NCI-H748 (cell line): ENCODE results near the gene MED13.
A peak's percentile ranks its signal among the peaks of the same experiment; 100 is the strongest.

Source experiments
- DNase-seq: peaks from one replicate; lab custom pipeline; 2025; ENCODE audit not compliant: unreplicated experiment; lab: John Stamatoyannopoulos, UW

MED13 gene

GRCh38 chr17:62064791-62065563 lies at the start of gene MED13:
Gene MED13, minus strand, starts transcription at chr17:62065278. Its CDS starts 73 bp downstream, at chr17:62065205.
- peak; percentile 36 for DNase-seq

- no peak for DNase-seq
Measured at GRCh38 chr17:62112229-62112628, 47.2 kb upstream of the MED13 start.

- DNase-seq = no peak
Measured at GRCh38 chr17:62111562-62112171, 46.6 kb upstream of the MED13 start.

- DNase-seq = no peak
Measured at GRCh38 chr17:62110923-62111484, 45.9 kb upstream of the MED13 start.

- no peak for DNase-seq
Measured at GRCh38 chr17:62109924-62110323, 44.8 kb upstream of the MED13 start.

- DNase-seq = peak; percentile 53
Measured at GRCh38 chr17:62109378-62109902, 44.4 kb upstream of the MED13 start.

- DNase-seq = no peak
Measured at GRCh38 chr17:62105861-62106260, 40.8 kb upstream of the MED13 start.

GRCh38 chr17:62105357-62105756 lies 40.3 kb upstream of the MED13 start:
- DNase-seq = no peak

GRCh38 chr17:62101515-62101914 lies 36.4 kb upstream of the MED13 start:
- DNase-seq = no peak

- DNase-seq = peak; percentile 18
Measured at GRCh38 chr17:62101090-62101489, 36.0 kb upstream of the MED13 start.

- DNase-seq = no peak
Measured at GRCh38 chr17:62100055-62100454, 35.0 kb upstream of the MED13 start.

- no peak for DNase-seq
Measured at GRCh38 chr17:62099532-62099931, 34.5 kb upstream of the MED13 start.

- DNase-seq = no peak
Measured at GRCh38 chr17:62098623-62099231, 33.6 kb upstream of the MED13 start.

GRCh38 chr17:62096401-62096670 lies 31.3 kb upstream of the MED13 start:
- no peak for DNase-seq

- no peak for DNase-seq
Measured at GRCh38 chr17:62094175-62094574, 29.1 kb upstream of the MED13 start.

- no peak for DNase-seq
Measured at GRCh38 chr17:62093188-62094155, 28.4 kb upstream of the MED13 start.

- DNase-seq = no peak
Measured at GRCh38 chr17:62092784-62093183, 27.7 kb upstream of the MED13 start.

GRCh38 chr17:62091804-62092203 lies 26.7 kb upstream of the MED13 start:
- no peak for DNase-seq

- DNase-seq = no peak
Measured at GRCh38 chr17:62090868-62091267, 25.8 kb upstream of the MED13 start.

GRCh38 chr17:62090021-62090824 lies 25.1 kb upstream of the MED13 start:
- DNase-seq = no peak
